Adipocyte (in vitro differentiated cells): ENCODE data around the gene FN1.
"Not testable (repeated sequence)": the region's sequence is repeated elsewhere in the genome, so short reads cannot be mapped to it uniquely, and the experiment has no call there.

Source experiments
- DNase-seq: peaks from one replicate; pipeline ENCODE4 v3.0.0-alpha.2; 2015; ENCODE audit warnings: low read depth
- H3K27me3 ChIP-seq: replicated peaks from 2 replicates; pipeline ENCODE4 v1.7.0; 2013; ENCODE audit warnings: mild to moderate bottlenecking, low read length, moderate library complexity; ENCODE audit not compliant: control insufficient read depth, insufficient read depth
- H3K36me3 ChIP-seq: 2 replicates; pipeline ENCODE4 v1.7.0; 2013; ENCODE audit warnings: low read length, mild to moderate bottlenecking, moderate library complexity; ENCODE audit not compliant: control insufficient read depth, insufficient read depth, severe bottlenecking
- H3K4me1 ChIP-seq: 2 replicates; pipeline ENCODE4 v1.7.0; 2013; ENCODE audit warnings: mild to moderate bottlenecking, low read length, moderate library complexity; ENCODE audit not compliant: control insufficient read depth, insufficient read depth
- H3K4me3 ChIP-seq: 2 replicates; pipeline ENCODE4 v1.7.0; 2013; ENCODE audit warnings: mild to moderate bottlenecking, low read length, moderate library complexity
- H3K9ac ChIP-seq: 2 replicates; pipeline ENCODE4 v1.7.0; 2013; ENCODE audit warnings: mild to moderate bottlenecking, low read length, moderate library complexity
- H3K9me3 ChIP-seq: 2 replicates; pipeline ENCODE4 v1.7.0; 2013; ENCODE audit warnings: mild to moderate bottlenecking, low read length, moderate library complexity; ENCODE audit not compliant: control insufficient read depth

FN1 gene

DNA sequence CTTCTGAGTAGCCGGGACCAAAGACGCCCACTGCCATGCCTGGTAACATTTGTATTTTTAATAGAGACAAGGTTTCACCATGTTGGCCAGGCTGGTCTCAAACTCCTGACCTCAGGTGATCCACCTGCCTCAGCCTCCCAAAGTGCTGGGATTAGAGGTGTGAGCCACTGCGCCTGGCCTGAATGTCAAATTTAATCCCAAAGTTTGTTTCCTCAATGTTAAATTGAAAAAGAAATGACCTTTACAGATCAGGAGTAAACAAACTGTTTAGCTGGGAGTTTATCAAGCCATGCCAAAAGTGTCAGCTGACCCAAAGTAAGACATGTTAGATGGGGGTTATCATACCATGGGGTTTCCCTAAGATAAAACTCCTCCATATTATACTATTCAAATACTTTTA is 75.8 kb downstream of the FN1 start:
- not testable (repeated sequence) for H3K4me1 ChIP-seq, H3K9ac ChIP-seq, H3K4me3 ChIP-seq, H3K9me3 ChIP-seq, H3K27me3 ChIP-seq
- peaks cover 67% of the 10 kb centered on the region for H3K36me3 ChIP-seq
- peak; percentile 7 for DNase-seq

DNA sequence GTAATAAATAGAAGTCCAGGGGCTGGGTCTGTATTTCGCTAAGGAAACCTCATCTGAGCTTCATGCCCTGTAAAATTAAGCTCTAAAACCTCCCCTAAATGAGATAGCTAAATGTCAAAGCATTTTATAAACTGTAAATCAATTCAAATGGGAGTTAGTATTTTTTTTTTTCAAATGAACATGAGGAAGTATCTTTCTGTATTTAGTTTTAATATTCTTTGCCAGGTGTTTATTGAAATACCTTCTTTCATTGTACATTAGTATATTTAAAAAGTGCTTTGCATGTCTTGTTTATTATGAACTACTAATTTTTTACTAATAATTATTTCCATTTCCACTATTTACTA is 76.3 kb downstream of the FN1 start:
- DNase-seq = peak; percentile 3
- peaks cover 62% of the 10 kb centered on the region for H3K36me3 ChIP-seq
- H3K9me3 ChIP-seq = no peaks in the 10 kb centered on the region
- no peaks in the 10 kb centered on the region for H3K27me3 ChIP-seq
- no peak overlapping the region for H3K9ac ChIP-seq
- no peaks in the 10 kb centered on the region for H3K4me1 ChIP-seq
- no peak overlapping the region for H3K4me3 ChIP-seq

DNA sequence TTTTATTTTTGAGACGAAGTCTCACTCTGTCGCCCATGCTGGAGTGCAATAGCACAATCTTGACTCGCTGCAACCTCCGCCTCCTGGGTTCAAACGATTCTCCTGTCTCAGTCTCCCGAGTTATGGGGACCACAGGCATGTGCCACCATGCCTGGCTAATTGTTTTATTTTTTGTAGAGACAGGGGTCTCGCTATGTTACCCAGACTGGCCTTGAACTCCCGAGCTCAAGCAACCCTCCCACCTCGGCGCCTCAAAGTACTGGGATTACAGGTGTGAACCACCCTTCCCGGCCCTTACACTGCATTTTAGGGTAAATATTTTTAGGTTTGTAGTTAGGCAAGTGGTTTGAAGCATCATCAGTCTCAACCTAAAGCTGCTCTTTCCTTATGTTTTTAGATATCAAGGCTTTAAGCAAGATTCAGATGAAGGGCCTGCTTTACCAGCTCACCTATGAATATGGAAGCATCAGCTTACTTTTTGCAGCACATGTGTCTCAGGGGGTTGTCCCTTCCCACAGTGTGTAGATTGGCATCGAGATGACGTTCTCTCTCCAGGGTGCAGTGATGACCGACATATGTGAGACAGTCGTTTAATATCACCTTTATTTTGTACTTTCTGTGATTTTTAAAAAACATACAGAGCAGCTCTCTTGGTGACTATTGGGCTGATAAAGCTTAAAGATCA is 76.8 kb downstream of the FN1 start:
- DNase-seq = no peak
- no peaks in the 10 kb centered on the region for H3K9me3 ChIP-seq
- peaks cover 57% of the 10 kb centered on the region for H3K36me3 ChIP-seq
- no peaks in the 10 kb centered on the region for H3K27me3 ChIP-seq
- no peaks in the 10 kb centered on the region for H3K4me1 ChIP-seq
- no peak overlapping the region for H3K9ac ChIP-seq
- no peak overlapping the region for H3K4me3 ChIP-seq

DNA sequence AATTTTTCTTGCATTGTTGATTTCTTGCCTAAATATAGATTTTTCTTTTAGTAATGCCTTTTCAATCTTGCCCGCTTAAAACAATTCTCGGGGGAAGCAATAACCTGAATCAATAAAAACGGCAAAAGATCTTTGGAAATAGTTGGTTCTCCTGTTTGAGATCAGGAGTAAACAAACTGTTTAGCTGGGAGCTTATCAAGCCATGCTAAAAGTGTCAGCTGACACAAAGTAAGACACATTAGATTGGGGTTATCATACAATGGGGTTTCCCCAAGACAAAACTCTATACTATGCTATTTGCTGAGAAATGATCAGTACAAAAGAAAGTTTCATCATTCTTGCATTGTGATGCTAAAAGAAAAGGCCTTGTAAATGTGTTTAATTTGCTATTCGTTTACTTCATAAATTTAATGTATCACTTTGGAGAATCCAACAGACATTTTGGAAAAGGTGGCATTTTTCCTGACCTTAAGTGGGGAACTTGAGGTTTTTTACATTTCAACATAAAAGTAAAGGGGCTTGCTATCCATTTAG is 77.5 kb downstream of the FN1 start:
- Histone ChIP-seq H3K4me3 (no peak overlapping the region), H3K9ac (no peak overlapping the region), H3K9me3 (no peaks in the 10 kb centered on the region), H3K27me3 (no peaks in the 10 kb centered on the region), H3K4me1 (no peaks in the 10 kb centered on the region), H3K36me3 (peaks cover 51% of the 10 kb centered on the region)
- DNase-seq = peak; percentile 38

DNA sequence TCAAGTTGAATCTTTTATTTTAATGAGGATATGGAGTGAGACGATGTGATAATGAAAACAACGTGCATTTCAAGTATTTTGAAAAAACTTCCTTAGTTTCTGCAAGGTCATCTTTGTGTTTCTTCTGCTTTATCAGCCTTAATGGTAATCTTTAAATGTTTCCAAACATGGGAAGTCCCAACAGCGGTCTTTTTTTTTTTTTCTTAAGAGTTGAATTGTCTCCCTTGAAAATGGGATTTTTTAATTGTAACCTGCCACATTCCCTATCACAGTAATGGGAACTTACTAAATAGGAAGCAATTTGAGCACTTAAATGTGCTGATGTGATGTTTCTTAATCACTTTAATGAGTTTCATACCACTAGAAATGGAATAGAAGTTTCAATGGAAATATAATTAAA is 78.2 kb downstream of the FN1 start:
- H3K4me3 ChIP-seq = no peak overlapping the region
- peaks cover 43% of the 10 kb centered on the region for H3K36me3 ChIP-seq
- peak; percentile 35 for DNase-seq
- H3K4me1 ChIP-seq = no peaks in the 10 kb centered on the region
- H3K9me3 ChIP-seq = no peaks in the 10 kb centered on the region
- no peak overlapping the region for H3K9ac ChIP-seq
- H3K27me3 ChIP-seq = no peaks in the 10 kb centered on the region

DNA sequence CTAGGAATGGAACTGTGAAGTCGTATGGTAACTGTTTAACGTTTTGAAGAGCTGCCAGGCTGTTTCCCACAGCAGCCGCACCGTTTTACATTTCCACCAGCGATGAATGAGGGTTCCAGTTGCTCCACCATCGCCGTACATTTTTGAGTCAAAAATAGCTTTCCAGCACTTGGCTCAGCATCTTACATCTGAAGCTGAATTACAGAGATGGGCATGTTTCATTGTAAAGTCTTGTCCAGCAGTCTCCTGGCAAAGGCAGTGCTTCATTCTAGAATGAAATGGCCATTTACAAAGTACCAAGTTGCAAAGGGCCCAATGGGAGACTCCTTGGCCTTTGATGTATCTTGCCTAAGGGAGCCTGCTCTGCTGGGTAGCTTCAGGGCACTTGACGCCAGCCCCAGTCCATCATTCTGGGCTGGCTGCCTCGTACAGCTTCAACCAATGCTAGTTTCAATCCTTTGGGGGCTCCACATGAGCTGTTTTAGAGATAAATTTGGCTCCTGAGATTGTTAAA is 78.9 kb downstream of the FN1 start:
- peak; percentile 61 for DNase-seq
- Histone ChIP-seq H3K9me3 (no peaks in the 10 kb centered on the region), H3K9ac (no peak overlapping the region), H3K4me1 (no peaks in the 10 kb centered on the region), H3K4me3 (no peak overlapping the region), H3K27me3 (no peaks in the 10 kb centered on the region), H3K36me3 (peaks cover 37% of the 10 kb centered on the region)

DNA sequence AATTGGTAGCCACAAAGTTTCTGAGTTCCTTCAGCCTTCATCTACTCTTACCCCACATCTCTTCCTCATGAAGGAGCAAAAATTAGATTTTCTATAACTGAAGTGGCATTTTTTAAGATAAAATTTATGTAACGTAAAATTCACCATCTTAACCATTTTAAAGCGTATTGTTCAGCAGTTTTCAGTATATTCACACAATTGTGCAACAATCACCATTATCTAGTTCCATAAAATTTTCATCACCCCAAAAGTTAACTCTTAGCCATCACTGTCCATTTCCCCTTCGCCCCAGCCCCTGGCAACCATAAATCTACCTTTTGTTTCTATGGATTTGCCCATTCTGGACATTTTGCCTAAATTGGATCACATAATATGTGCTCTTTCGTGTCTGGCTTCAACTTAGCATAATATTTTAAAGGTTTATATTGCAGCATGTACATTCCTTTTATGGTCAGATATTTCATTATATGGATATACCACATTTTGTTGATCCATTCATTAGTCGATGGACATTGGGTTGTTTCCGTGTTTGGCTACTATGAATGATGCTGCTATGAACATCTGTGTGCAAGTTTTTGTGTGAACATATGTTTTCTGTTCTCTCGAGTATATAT is 79.4 kb downstream of the FN1 start:
- Histone ChIP-seq H3K9ac (no peak overlapping the region), H3K4me1 (no peaks in the 10 kb centered on the region), H3K27me3 (no peaks in the 10 kb centered on the region), H3K9me3 (no peaks in the 10 kb centered on the region), H3K36me3 (peaks cover 31% of the 10 kb centered on the region), H3K4me3 (no peak overlapping the region)
- no peak for DNase-seq

DNA sequence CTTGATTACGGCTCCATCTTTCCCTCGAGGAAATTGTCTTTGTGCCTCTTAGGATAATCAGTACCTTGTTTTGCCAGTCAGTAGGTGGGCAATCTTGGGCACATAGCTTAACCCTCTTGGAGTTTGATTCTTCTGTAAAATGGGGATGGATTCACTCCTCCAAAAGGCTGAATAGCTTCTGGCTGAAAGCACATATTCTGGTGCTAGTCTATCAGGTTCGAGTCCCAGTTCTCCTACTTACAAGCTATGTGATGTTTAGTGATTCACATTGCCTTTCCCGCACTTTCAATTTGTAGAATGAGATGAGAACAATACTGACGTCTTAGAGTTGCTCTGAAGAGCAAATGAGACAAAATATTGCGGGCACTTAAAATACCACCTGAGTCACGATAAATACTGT is 80.1 kb downstream of the FN1 start:
- Histone ChIP-seq H3K4me3 (no peak overlapping the region), H3K4me1 (no peaks in the 10 kb centered on the region)

DNA sequence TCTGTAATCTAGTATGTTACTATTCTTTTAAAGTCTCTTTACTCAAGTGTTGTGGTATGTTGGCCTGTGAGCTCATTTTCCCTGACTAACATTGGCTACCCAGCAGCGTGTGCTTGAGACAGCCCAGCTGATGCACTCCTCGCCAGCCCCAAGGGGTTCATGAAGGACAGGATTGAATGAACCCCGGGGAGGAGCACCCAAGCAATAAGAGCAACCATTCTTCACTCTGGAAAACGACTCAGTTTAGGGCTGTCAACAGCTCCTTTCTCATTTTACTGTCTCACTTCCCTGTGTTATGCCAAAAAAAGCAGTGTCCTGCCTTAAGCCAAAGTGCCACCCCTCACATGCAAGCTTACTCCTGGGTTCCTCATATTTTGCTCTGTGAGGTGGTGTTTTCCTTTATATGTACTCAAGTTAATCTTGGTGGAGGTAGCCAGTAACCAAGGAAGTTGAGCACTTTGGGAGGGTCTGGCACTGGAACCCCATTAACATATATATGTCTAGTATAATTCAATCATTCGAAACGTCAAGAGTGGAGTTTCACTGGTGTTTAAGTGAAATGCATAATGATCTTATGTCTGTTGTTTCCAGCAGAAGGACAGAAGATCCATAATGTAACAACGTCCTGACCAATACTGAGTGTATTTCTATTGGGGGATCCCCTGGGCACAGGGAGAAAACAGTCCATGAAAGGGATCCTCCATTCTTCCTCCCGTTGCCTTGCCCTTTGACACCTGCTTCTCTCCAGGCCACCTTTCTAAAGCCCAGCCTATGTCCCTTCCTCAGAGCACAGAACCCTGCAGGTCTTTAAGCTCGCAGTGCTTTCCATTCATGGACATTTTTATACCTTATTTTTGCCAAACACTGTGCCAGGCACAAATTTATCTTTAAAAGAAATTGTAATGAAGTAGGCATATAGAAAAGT is 80.8 kb downstream of the FN1 start:
- Histone ChIP-seq H3K9ac (no peak overlapping the region), H3K36me3 (peaks cover 28% of the 10 kb centered on the region), H3K9me3 (no peaks in the 10 kb centered on the region), H3K27me3 (no peaks in the 10 kb centered on the region), H3K4me3 (no peak overlapping the region), H3K4me1 (no peaks in the 10 kb centered on the region)
- peak; percentile 30 for DNase-seq

More for the DNA sequence above, 80.1 kb downstream of the FN1 start:
- DNase-seq = peak; percentile 25
- peaks cover 30% of the 10 kb centered on the region for H3K36me3 ChIP-seq
- no peaks in the 10 kb centered on the region for H3K9me3 ChIP-seq
- H3K9ac ChIP-seq = no peak overlapping the region
- H3K27me3 ChIP-seq = no peaks in the 10 kb centered on the region

DNA sequence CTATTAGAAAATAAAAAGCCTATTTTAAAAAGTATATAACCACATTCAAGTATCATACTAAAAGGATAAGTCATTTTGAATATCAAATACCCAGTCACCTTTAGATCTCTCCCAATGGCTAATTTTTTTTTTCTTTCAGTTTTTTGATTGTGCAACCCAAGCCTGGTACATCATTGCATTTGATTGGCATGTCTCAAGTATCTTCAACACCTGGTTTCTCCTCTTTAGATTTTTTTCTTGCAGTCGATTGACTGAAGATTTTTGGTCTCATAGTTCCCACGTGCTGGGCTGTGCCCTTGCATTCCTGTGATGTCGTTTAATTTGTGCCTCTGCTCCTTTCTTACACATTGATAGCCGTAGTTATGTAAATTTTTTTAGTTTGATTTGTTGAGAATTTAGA is 83.3 kb downstream of the FN1 start:
- Histone ChIP-seq H3K9me3 (no peaks in the 10 kb centered on the region), H3K9ac (no peak overlapping the region), H3K27me3 (no peaks in the 10 kb centered on the region), H3K4me3 (no peak overlapping the region), H3K4me1 (peaks cover 6% of the 10 kb centered on the region), H3K36me3 (peaks cover 29% of the 10 kb centered on the region)
- DNase-seq = no peak

DNA sequence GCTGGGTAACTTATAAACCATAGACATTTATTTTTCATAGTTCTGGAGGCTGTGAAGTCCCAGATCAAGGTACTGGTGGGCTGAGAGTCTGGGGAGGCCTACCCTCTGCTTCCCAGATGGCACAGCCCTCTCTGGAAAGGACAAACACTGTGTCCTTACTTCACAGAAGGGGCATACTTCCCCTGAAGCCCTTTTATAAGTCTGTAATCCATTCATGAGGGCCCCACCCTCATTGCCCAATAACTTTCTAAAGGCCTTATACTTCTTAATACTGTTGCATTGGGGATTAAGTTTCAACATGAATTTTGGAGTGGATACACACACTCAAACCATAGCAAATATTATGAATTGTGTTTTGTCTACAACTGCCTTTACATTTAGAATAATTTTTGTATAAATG is 88.0 kb downstream of the FN1 start:
- peak; percentile 68 for DNase-seq
- H3K9me3 ChIP-seq = no peaks in the 10 kb centered on the region
- H3K36me3 ChIP-seq = peaks cover 73% of the 10 kb centered on the region

More for the DNA sequence above, 88.0 kb downstream of the FN1 start:
- Histone ChIP-seq H3K27me3 (no peaks in the 10 kb centered on the region), H3K4me3 (no peak overlapping the region), H3K4me1 (peaks cover 11% of the 10 kb centered on the region), H3K9ac (no peak overlapping the region)
